GM12872 (cell line): ENCODE measurements around the gene ERG.

Experiments used
- CTCF ChIP-seq: IDR thresholded peaks from 3 replicates; pipeline ENCODE4 v1.5.1; 2011; ENCODE audit warnings: low read depth, mild to moderate bottlenecking, low read length, moderate library complexity; ENCODE audit not compliant: insufficient read depth

Gene ERG

GRCh38 chr21:38491536-38491935 lies 6.7 kb downstream of the ERG start:
- TF ChIP-seq CTCF, result no peak

- no peak for TF ChIP-seq CTCF
These were observed 7.8 kb downstream of the ERG start for GRCh38 chr21:38490411-38491020.

- TF ChIP-seq CTCF, result no peak
These were observed 8.5 kb downstream of the ERG start for GRCh38 chr21:38489729-38490128.

GRCh38 chr21:38489271-38489652 lies 9.0 kb downstream of the ERG start:
- TF ChIP-seq CTCF, result no peak

GRCh38 chr21:38488640-38489270 lies 9.5 kb downstream of the ERG start:
- no peak for TF ChIP-seq CTCF

- no peak for TF ChIP-seq CTCF
These were observed 10.2 kb downstream of the ERG start for GRCh38 chr21:38487901-38488639.

GRCh38 chr21:38486706-38487105 lies 11.6 kb downstream of the ERG start:
- TF ChIP-seq CTCF, result no peak
